Liver (tissue), 9 donors: ENCODE data around the gene SETBP1. TPM values are rescaled to one million over a fixed set of nuclear protein-coding genes. Genes with fewer than 3 reads are reported as not detected.

Experiments used
- DNase-seq: peaks from one replicate; pipeline ENCODE4 v3.0.0-alpha.2; 2017; ENCODE audit warnings: low spot score
- H3K27ac ChIP-seq, 2 donors: one replicate each; pipeline ENCODE4 v1.7.0; 2013; ENCODE audit warnings: inconsistent platforms in 2 of 2, low read length in 2 of 2, control low read depth in 1 of 2, low read depth in 1 of 2, mild to moderate bottlenecking in 1 of 2
- H3K27me3 ChIP-seq, 4 donors: one replicate each; pipeline versions ENCODE4 v1.6.1 to v1.7.0; 2013; ENCODE audit warnings: low read length in 3 of 4, inconsistent platforms in 1 of 4, mild to moderate bottlenecking in 1 of 4, moderate library complexity in 1 of 4; ENCODE audit not compliant: control insufficient read depth in 4 of 4, insufficient read depth in 4 of 4
- H3K36me3 ChIP-seq, 4 donors: one replicate each; pipeline versions ENCODE4 v1.6.1 to v1.7.0; 2013; ENCODE audit warnings: low read length in 3 of 4, mild to moderate bottlenecking in 3 of 4, low read depth in 1 of 4, moderate library complexity in 1 of 4; ENCODE audit not compliant: control insufficient read depth in 4 of 4, insufficient read depth in 3 of 4
- H3K4me1 ChIP-seq, 4 donors: one replicate each; pipeline versions ENCODE4 v1.6.1 to v1.7.0; 2013; ENCODE audit warnings: low read length in 3 of 4, mild to moderate bottlenecking in 3 of 4, moderate library complexity in 1 of 4; ENCODE audit not compliant: control insufficient read depth in 4 of 4, insufficient read depth in 4 of 4
- H3K4me3 ChIP-seq, 3 donors: one replicate each; pipeline versions ENCODE4 v1.6.1 to v1.7.0; 2013; ENCODE audit warnings: low read length in 3 of 3, control low read depth in 1 of 3, low read depth in 1 of 3, mild to moderate bottlenecking in 1 of 3
- H3K9ac ChIP-seq, 2 donors: one replicate each; pipeline ENCODE4 v1.7.0; 2013; ENCODE audit warnings: low read length in 2 of 2, mild to moderate bottlenecking in 2 of 2, moderate library complexity in 2 of 2, control low read depth in 1 of 2, low read depth in 1 of 2
- H3K9me3 ChIP-seq, 4 donors: one replicate each; pipeline versions ENCODE4 v1.6.1 to v1.7.0; 2013; ENCODE audit warnings: low read length in 3 of 4; ENCODE audit not compliant: control insufficient read depth in 4 of 4
- EGR1 ChIP-seq, 2 donors: IDR thresholded peaks; 2 replicates each; pipeline ENCODE4 v1.6.1; 2016 to 2018; ENCODE audit warnings: antibody characterized with exemption in 2 of 2, low read depth in 2 of 2
- FOXA1 ChIP-seq: IDR thresholded peaks from 2 replicates; pipeline ENCODE4 v1.6.1; 2016; ENCODE audit warnings: antibody characterized with exemption
- FOXA2 ChIP-seq: IDR thresholded peaks from 2 replicates; pipeline ENCODE4 v1.6.1; 2016; ENCODE audit warnings: antibody characterized with exemption
- GABPA ChIP-seq, 2 donors: IDR thresholded peaks in 1 of 2; conservative IDR thresholded peaks in 1 of 2; 2 replicates each; pipeline ENCODE4 v1.6.1; 2016; ENCODE audit warnings: antibody characterized with exemption in 2 of 2, mild to moderate bottlenecking in 1 of 2, moderate library complexity in 1 of 2
- HNF4A ChIP-seq, 2 donors: conservative IDR thresholded peaks; 2 replicates each; pipeline ENCODE4 v1.6.1; 2016; ENCODE audit warnings: antibody characterized with exemption in 2 of 2, mild to moderate bottlenecking in 2 of 2
- HNF4G ChIP-seq: IDR thresholded peaks from 2 replicates; pipeline ENCODE4 v1.6.1; 2016; ENCODE audit warnings: antibody characterized with exemption
- JUND ChIP-seq, 2 donors: IDR thresholded peaks; 2 replicates each; pipeline ENCODE4 v1.6.1; 2016; ENCODE audit warnings: antibody characterized with exemption in 2 of 2
- NR2F2 ChIP-seq: IDR thresholded peaks from 2 replicates; pipeline ENCODE4 v1.6.1; 2016; ENCODE audit warnings: antibody characterized with exemption
- RAD21 ChIP-seq, 2 donors: IDR thresholded peaks; 2 replicates each; pipeline ENCODE4 v1.6.1; 2016; ENCODE audit warnings: antibody characterized with exemption in 2 of 2, mild to moderate bottlenecking in 2 of 2
- RXRA ChIP-seq, 2 donors: IDR thresholded peaks; 2 replicates each; pipeline ENCODE4 v1.6.1; 2017 to 2018; ENCODE audit warnings: antibody characterized with exemption in 2 of 2, mild to moderate bottlenecking in 1 of 2
- SP1 ChIP-seq: IDR thresholded peaks from 2 replicates; pipeline ENCODE4 v1.6.1; 2018; ENCODE audit warnings: antibody characterized with exemption, mild to moderate bottlenecking
- TAF1 ChIP-seq: conservative IDR thresholded peaks from 2 replicates; pipeline ENCODE4 v1.6.1; 2016; ENCODE audit warnings: antibody characterized with exemption, mild to moderate bottlenecking
- YY1 ChIP-seq: IDR thresholded peaks from 2 replicates; pipeline ENCODE4 v1.6.1; 2016; ENCODE audit warnings: antibody characterized with exemption, mild to moderate bottlenecking
- WGBS: extraction: QIAGEN DNeasy Blood & Tissue Kit; methylation state at CpG from one replicate; pipeline ENCODE4 v1.1.7; 2013; 5-methylcytosine and 5-hydroxymethylcytosine counted together
- polyA plus RNA-seq, 2 donors: library from polyadenylated mRNA; stranded (reverse) in 1 of 2; unstranded in 1 of 2; fragments of 200-250 nt in 1 of 2; fragments of >200 nt in 1 of 2; fragmentation: Nextera tagmentation in 1 of 2; extraction: Ambion mirVana in 1 of 2; gene quantifications; one replicate each; pipeline versions ENCODE4 v1.2.1 to v1.2.3, GENCODE V29; 2013 to 2015
- total RNA-seq, 2 donors: library from RNA; depleted of rRNA; stranded (reverse); fragments of >200 nt; gene quantifications; one replicate each; pipeline ENCODE4 v1.2.3, GENCODE V29; 2014
- TF ChIP-seq, protein P1 (sequence below): IDR thresholded peaks from 2 replicates; pipeline ENCODE4 v1.6.1; 2016; ENCODE audit warnings: antibody characterized with exemption
- TF ChIP-seq, protein P2 (sequence below): IDR thresholded peaks from 2 replicates; pipeline ENCODE4 v1.6.1; 2016; ENCODE audit warnings: antibody characterized with exemption
- TF ChIP-seq, protein P3 (sequence below): IDR thresholded peaks from 2 replicates; pipeline ENCODE4 v1.6.1; 2016; ENCODE audit warnings: antibody characterized with exemption, mild to moderate bottlenecking
- TF ChIP-seq, protein P4 (sequence below): fragments of 150-350 bp; IDR thresholded peaks from 2 replicates; pipeline ENCODE4 v1.5.1; 2017; ENCODE audit warnings: improper control_type of control experiment, low read depth, low read length; ENCODE audit not compliant: missing input control
- TF ChIP-seq, protein P5 (sequence below): IDR thresholded peaks from 2 replicates; pipeline ENCODE4 v1.6.1; 2016; ENCODE audit warnings: antibody characterized with exemption
- donor health status: healthy.
- donor health status: healthy.
- donor health status: healthy.
- donor health status: healthy.
- donor health status: healthy.

SETBP1 gene
- total and polyA plus RNA-seq, 4 donors, result 2.5 to 15.8 (median 4.7) TPM

DNA sequence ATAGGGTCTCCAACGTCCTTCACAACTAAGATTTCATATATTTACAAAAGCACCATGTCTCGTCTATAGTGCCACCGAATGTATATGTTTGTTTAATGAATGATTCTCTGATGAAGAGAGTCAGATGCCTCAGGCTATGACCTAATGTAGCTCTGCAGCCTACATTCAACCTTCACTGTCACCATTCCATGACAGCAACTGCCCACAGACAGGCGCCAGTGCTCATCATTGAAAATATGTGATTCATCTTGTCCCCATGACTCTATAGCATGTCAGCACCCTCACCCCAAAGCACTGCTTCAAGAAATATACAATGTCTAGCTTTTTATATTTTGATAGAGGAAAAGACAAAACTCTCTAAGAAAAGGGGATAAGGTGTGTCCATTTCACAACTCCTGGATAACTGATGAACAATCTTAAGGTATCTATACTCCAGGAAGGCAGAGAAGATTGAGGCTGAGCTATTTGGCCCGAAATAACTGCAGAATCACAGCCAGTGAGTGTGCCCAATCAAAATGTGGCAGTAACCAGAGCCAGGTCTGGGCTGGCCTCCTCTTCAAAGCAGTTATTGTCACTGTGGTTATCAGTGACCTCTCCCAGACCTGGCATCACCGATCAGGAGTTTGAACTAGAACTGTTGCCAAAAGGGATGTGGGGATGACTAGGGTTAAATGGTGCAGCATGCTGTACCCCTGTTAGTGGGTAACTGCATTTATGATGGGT is 246.6 kb downstream of the SETBP1 start:
- H3K36me3 ChIP-seq, result no peaks in the 10 kb centered on the region
- H3K27ac ChIP-seq, result no peak overlapping the region
- TF ChIP-seq, protein P1, sequence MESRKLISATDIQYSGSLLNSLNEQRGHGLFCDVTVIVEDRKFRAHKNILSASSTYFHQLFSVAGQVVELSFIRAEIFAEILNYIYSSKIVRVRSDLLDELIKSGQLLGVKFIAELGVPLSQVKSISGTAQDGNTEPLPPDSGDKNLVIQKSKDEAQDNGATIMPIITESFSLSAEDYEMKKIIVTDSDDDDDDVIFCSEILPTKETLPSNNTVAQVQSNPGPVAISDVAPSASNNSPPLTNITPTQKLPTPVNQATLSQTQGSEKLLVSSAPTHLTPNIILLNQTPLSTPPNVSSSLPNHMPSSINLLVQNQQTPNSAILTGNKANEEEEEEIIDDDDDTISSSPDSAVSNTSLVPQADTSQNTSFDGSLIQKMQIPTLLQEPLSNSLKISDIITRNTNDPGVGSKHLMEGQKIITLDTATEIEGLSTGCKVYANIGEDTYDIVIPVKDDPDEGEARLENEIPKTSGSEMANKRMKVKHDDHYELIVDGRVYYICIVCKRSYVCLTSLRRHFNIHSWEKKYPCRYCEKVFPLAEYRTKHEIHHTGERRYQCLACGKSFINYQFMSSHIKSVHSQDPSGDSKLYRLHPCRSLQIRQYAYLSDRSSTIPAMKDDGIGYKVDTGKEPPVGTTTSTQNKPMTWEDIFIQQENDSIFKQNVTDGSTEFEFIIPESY, result no peak
- TF ChIP-seq FOXA1 (no peak), HNF4A (conservative IDR thresholded peaks at IDR 0.05) (no peak), HNF4G (no peak), TAF1 (no peak), GABPA (IDR thresholded peaks at IDR 0.05 in 1 of 2, conservative IDR thresholded peaks at IDR 0.05 in 1 of 2) (no peak), FOXA2 (no peak), EGR1 (IDR thresholded peaks at IDR 0.05; ENCODE audit: low read depth in 2 of 2) (no peak), NR2F2 (no peak), YY1 (no peak), RXRA (IDR thresholded peaks at IDR 0.05) (no peak), RAD21 (IDR thresholded peaks at IDR 0.05) (no peak), JUND (IDR thresholded peaks at IDR 0.05) (no peak), SP1 (no peak)
- TF ChIP-seq, protein P2, sequence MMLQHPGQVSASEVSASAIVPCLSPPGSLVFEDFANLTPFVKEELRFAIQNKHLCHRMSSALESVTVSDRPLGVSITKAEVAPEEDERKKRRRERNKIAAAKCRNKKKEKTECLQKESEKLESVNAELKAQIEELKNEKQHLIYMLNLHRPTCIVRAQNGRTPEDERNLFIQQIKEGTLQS, result no peak
- TF ChIP-seq, protein P3, sequence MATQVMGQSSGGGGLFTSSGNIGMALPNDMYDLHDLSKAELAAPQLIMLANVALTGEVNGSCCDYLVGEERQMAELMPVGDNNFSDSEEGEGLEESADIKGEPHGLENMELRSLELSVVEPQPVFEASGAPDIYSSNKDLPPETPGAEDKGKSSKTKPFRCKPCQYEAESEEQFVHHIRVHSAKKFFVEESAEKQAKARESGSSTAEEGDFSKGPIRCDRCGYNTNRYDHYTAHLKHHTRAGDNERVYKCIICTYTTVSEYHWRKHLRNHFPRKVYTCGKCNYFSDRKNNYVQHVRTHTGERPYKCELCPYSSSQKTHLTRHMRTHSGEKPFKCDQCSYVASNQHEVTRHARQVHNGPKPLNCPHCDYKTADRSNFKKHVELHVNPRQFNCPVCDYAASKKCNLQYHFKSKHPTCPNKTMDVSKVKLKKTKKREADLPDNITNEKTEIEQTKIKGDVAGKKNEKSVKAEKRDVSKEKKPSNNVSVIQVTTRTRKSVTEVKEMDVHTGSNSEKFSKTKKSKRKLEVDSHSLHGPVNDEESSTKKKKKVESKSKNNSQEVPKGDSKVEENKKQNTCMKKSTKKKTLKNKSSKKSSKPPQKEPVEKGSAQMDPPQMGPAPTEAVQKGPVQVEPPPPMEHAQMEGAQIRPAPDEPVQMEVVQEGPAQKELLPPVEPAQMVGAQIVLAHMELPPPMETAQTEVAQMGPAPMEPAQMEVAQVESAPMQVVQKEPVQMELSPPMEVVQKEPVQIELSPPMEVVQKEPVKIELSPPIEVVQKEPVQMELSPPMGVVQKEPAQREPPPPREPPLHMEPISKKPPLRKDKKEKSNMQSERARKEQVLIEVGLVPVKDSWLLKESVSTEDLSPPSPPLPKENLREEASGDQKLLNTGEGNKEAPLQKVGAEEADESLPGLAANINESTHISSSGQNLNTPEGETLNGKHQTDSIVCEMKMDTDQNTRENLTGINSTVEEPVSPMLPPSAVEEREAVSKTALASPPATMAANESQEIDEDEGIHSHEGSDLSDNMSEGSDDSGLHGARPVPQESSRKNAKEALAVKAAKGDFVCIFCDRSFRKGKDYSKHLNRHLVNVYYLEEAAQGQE, result no peak
- TF ChIP-seq, protein P4, sequence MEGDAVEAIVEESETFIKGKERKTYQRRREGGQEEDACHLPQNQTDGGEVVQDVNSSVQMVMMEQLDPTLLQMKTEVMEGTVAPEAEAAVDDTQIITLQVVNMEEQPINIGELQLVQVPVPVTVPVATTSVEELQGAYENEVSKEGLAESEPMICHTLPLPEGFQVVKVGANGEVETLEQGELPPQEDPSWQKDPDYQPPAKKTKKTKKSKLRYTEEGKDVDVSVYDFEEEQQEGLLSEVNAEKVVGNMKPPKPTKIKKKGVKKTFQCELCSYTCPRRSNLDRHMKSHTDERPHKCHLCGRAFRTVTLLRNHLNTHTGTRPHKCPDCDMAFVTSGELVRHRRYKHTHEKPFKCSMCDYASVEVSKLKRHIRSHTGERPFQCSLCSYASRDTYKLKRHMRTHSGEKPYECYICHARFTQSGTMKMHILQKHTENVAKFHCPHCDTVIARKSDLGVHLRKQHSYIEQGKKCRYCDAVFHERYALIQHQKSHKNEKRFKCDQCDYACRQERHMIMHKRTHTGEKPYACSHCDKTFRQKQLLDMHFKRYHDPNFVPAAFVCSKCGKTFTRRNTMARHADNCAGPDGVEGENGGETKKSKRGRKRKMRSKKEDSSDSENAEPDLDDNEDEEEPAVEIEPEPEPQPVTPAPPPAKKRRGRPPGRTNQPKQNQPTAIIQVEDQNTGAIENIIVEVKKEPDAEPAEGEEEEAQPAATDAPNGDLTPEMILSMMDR, result no peak
- TF ChIP-seq, protein P5, sequence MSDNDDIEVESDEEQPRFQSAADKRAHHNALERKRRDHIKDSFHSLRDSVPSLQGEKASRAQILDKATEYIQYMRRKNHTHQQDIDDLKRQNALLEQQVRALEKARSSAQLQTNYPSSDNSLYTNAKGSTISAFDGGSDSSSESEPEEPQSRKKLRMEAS, result no peak
- H3K27me3 ChIP-seq, result no peaks in the 10 kb centered on the region
- no peak overlapping the region for H3K9ac ChIP-seq
- peaks cover 0 to 2% (median 0%) of the 10 kb centered on the region in 4 donors for H3K4me1 ChIP-seq
- H3K4me3 ChIP-seq, result no peak overlapping the region
- DNase-seq, result no peak
- H3K9me3 ChIP-seq, result no peaks in the 10 kb centered on the region
- WGBS, result 70% methylated on average over 6 of the region's 6 CpGs
